Activated naive CD4-positive, alpha-beta T cell treated with Interleukin-2 at 50 U/mL for 16 hours (primary cell): Measurements from ENCODE around the gene PGRMC2.
"Not testable (repeated sequence)": the region's sequence is repeated elsewhere in the genome, so short reads cannot be mapped to it uniquely, and the experiment has no call there.

Experiments used
- DNase-seq: peaks from one replicate; pipeline ENCODE4 v3.0.0-alpha.2; 2020

The PGRMC2 gene

DNA sequence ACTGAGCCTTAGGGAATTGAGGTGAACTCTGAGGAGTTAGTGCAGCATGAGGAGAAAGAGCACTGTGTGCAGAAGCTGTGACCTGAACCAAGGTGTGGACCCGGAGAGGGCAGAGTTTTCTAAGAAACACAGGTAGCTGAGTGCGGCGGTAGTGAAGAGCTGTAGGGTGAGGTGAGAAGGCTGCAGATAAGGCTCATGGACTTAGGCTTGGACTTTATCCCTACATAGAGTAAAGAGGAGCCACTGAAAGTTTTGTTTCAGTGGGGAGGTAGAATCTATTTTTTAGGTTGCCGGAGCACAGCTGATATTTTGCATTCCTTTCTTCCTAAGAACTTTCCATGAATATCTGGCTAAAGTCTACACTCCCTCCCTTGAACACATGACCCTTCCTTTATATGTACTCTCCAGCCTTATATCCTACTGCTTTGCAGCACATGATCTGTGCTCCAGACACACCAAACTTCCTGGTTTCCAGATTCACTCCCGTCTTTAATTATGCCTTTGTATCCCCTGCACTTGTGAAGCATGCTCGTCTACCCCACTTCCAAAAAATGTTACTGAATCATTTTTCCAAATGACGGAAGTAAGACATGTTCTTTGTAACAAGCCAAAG is 10.6 kb upstream of the PGRMC2 start:
- DNase-seq, result no peak

DNA sequence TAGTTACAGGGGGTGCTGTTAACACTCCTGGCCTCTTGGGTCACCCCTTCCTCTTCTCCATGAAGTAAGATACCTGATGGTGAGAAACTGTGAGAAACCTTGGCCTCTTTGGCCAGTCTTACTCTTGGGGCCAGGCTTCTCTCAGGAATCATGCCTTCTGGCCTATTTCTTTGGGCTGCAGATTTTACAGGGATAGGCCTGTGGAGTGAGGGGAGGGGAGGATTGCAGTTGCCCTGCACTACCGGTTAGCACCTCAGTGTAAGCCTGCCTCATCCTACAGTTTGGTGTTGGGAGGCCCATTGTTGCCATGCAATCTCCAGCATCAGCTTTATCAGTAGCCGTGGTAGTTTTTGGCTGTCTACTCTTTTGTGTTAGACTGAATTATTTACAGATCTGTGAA is 7.6 kb upstream of the PGRMC2 start:
- no peak for DNase-seq

DNA sequence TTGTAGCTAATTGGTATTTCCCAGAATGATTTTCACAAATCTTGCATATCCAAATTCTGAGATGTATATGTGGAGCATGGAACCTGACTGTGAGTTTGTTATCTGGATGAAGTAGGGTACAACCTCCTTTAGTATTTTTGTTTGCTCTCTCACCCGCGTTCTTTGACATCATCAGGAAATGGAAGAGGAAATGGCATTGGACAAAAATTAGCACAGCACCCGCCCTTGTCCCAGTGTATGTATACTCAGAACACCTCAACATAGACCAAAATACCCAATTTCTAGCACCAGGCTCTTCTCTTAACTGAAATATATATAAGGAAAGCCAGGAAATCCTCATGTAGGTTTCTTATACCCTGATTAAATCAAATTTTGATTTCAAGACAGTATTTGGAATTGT is 6.9 kb upstream of the PGRMC2 start:
- DNase-seq, result no peak

DNA sequence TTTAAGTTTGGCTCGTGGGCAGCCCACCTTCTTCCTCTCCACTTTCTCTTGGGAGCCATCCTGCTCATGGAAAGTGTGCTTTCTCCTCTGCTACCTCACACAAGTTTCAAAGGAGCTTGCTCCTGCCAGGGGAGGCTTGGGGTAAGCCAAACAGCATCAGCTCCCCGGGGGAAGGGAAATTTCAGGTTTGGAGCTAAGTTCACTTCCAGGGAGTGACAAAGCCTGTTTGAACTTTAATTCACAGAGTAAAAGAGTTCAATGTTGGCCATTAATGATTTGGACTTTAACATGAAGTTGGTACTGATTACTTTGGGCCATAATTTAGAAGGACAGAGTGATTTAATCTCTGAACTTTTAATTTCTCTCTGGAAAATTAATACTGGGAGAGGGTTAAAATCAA is 4.7 kb upstream of the PGRMC2 start:
- no peak for DNase-seq

DNA sequence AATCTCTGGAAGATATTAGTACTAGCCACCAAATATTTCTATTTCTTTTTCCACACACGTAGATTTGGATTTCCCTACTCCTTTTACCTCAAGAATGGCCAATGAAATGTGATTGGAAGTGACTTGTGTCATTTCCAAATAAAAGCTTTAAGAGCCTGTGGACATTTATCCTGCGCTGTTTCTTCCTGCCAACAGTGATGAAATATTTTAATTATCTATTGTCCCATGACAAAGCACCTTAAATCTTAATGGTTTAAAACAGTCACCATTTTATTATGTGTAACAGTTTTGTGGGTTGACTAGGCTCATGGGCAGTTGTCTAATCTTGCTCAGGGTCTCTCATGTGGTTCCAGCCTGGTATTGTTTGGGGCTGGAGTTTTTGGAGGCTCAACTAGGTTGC is 3.5 kb upstream of the PGRMC2 start:
- no peak for DNase-seq

DNA sequence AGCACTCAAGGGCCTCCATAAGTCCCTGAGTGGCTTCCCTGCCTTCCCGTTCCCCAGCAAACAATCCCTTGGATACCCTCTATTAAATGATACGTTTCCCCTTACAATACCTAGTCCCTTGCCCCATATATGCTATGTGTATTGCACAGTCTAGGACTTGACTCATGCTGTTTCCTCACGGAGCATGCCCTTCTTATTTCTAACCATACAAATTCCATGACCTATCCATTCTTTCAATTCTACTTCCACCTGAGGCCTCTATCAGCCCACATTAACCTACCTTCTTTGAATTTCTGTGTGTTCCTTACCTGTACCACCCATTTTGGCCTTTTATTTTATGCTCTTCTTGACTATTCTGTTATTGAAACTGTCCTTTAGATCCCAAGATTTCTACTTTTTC is 2.9 kb upstream of the PGRMC2 start:
- DNase-seq, result no peak

DNA sequence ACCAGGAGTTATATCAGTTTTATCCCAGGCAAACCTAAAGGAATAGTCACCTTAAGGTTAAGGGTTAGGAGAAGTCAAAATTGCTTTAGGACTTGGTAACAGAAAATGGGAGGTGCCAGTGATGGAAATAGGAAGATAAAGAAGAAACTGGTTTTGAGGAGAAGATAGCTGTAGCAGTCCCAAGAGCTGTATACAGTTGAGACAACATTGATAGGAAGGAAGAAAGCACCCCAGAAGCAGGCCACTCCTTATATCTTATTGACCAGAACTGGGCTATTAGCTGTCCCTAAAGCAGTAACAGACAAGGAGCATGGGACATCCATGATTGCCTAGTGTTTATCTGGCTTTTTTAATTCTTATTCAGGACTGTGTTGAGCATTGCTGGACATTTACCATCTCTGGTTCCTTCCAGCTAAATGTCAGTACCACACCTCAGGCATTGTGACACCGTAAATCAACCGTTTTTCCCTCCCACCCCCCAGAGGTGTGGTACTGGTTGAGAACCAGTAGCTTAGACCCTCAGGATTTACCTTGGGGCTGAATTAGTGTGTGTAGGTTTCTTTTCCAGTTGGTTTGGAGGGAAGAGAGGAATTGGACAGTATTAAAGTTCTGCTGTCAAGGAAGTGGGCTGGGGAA is 2.0 kb upstream of the PGRMC2 start:
- no peak for DNase-seq

DNA sequence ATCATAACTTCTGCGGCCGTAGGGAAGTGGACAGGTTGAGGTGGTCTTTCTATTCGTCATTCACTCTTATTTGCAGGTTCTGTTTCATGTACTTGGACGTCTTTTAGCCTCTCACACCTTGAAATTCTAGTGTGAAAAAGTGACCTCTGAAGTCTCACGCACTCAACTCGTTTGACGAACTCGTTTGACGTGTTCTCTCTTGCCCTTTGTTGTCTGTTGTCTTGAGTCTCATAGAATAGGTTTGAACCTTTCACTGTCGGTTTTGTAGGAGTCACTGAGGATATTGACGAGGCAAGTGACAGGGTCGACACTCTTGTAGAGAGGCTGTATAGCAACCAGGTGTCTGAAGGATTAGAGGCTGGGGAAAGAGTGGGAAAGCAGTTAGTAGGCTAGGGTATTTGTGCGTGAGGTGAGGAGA is 1.1 kb upstream of the PGRMC2 start:
- DNase-seq, result no peak

DNA sequence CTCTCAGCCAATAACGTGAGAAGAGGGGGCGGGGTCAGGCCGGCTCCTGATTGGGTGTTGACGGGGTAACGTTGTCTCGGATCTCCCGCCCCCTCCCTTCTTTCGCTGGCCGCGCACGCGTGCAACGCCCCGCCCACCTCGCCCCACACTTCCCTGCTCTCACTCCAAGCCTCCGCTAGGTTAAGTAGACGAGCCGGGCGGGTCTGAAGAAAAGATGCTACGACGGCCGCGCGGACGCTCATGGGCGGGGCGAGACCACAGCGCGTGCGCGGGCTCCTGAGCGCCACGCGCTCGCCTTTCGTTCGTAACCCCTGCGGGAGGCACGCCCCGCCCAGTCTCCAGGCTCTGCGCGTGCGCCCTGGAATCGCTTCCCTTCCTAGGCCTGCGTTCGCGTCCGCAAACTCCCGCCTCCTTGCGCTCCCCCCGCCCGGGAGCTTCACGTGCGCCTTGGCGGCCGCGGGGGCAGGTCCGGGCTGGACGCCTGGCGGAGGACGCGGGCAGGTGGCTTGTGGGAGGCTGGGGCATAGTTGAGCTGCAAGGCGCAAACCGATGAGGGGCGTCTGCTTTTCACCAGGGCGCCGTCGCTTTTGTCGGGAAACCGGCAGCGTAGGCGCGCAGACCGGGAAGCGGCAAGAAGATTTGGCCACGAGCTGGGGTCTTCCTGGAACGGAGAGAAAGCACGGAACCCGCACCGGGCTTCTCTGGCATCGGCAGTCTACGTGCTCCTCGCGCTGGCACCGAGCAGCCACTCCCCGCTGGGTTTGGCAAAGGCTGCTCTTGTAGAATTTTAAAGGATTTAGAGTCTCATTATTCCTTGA is 467 bp upstream of the PGRMC2 start:
- peak; percentile 99 for DNase-seq

DNA sequence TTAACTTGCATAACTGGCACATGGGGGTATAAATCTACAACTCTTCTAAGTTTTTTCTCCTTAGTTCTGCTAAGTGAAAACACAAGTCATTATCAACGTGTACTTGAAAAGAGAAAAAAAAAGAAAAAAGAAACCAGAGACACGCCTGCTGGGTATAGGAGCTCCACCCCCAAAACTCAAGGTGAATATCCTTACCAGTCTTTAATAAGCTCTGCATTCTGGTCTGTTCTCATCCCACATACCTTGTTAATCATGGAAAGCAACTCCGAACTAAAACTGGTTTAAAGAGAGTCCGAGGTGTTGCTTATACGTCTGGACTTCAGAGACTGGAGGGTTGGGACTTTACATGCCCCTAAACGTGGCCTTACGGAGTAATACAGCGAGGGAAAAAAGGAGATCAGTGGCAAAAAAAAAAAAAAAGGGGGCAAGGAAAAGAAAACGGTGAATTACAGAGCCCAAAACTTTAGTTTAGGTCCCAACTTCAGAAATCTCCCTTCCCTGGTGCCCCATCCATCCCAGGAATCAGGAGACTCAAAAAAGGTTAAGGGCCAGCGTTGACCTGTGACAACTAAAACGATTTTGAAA is 1.0 kb downstream of the PGRMC2 start:
- DNase-seq, result peak; percentile 28

DNA sequence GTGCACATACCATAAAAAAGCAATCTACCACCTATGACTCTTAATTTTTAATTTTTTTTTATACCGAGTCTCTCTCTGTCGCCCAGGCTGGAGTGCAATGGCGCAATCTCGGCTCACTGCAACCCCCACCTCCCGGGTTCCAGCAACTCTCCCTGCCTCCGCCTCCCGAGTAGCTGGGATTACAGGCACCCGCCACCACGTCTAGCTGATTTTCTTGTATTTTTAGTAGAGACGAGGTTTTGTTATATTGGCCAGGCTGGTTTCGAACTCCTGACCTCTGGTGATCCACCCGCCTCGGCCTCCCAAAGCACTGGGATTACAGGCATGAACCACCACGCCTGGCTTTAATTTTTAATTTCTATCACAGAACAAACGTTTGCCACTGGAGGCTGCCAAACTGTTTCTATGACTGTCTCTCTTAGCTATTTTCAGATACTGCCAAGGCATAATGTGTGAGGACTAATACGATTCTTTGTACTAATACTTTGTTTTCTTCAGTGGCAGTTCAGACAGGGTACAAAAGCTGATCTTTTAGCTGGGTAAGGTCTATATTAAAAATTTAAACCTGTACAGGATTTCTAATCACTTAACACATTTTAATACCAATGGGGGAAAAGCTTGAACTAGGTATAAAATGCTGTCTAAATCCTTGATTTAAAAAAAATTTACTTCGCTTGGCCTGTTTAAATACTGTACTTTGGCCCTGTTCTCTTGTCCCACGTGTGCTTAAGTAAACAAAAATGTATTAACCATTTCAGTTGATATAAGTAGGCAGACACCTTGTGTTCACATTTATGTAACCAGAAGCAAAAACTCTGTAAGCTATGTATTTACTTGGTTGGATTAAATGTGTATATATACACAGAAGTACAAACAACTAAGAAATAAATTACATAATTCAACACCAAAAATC is 2.3 kb downstream of the PGRMC2 start:
- DNase-seq, result no peak

DNA sequence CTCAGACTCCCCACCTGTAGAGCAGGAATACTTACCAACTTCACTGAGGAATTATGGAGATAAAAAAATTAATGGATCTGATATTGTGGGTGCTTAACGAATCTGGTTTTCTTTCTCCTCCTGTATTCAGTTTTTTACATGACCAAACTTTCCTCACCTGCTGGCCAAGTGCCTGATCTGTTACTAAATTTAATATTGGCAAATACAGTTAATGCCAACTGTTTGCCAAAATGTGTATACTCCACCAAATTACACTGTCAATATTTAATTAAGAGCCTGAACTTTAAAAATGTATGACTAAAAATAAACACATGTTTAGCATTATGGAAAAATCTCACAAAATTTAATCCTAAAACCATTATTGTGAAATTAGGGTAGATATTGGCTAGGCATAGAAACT is 3.3 kb downstream of the PGRMC2 start:
- no peak for DNase-seq

DNA sequence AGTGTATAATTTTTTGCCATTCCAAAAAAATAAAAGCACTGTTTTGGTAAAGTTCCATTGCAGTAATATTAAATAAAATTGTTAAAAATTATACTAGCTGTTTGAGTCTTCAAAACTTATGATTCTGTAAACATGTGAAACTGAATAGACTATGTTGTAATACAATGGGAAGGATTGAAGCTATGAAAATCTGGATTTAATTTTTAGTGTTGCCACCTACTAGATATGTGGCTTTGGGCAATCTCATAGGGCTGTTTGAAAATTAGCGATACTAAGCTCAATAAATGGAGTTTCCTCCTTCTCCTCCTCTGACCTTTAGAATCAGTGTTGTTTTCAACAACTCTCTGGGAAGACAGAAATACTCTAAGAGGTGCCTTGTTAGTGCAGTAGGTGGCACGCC is 4.5 kb downstream of the PGRMC2 start:
- DNase-seq, result no peak

DNA sequence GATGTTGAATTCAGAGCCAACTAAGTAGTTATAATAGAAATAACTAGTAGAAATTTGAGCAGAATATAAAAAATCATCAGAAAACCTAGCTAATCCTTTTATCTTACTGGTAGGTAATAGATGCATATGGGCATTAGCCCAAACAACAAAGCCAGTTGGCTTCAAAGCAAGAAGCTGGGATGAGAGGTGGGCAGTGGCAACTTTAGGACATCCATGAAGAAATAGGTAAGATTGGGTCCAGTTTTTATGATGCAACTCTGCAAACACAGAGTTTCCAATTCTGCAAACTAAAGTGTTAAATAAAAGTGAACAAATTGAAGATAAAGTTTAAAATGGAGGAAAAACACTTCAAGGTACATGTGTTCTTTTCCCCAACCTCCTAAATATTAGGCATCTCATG is 5.1 kb downstream of the PGRMC2 start:
- no peak for DNase-seq

DNA sequence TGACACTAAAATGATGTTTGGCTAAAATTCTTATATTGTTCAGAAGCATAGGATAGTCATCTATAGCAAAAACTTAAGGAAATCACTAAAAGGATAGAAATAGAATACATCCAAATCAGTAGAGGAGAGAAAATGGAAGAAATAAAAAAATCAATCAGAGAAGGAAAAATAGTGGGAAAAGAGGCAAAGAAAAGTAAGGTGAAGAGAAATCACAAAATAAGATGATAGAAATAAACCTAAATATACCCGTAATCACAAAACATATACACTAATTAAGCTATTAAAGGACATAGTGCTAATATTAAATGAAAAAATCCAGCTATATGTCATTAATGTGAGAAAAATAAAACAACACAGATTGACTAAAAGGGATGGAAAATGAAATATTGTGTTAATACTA is 6.3 kb downstream of the PGRMC2 start:
- DNase-seq, result no peak

DNA sequence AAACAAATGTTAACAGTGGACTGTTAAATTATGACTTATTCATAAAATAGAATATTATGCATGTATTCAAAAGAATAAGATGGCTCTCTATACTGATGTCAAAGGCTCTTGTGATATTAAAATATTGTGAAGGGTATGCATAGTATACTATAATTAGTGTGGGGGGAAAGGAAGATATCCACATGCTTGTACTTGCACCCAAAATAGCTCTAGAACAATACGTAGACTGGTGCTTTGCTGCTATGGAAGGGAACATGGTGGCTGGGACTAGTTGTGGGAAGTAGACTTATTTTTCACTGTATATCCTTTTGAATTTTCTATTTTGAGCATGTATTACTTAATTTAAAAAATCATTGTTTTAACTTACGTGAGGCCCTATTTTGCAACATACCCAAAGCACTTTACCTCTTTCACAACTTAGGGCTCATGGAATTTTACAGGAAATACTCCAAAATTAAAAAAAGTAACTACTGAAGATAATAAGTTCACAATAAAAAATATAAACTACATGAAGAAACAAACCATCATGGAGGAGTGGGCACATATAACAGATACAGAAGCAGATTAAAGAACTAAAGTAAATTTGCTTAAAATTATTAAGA is 7.9 kb downstream of the PGRMC2 start:
- no peak for DNase-seq

DNA sequence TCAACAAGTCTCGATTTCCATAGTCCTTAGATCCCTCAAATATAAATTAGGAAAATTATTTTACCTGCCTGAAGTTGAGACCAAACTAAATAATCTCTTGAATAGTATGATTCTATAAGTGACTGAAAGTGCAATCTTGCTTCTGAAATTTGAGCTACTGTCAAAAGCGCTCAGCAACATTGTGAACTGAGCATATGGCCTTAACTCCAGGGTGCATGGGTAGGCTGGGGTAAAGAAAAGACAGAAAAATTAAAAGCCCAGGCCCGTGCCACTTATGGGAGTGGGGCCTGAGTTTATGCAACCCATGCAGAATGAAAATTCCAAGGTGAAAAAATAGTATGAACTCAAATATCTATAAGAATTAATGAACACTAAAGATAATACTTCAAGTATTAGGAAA is 9.8 kb downstream of the PGRMC2 start:
- DNase-seq, result no peak

DNA sequence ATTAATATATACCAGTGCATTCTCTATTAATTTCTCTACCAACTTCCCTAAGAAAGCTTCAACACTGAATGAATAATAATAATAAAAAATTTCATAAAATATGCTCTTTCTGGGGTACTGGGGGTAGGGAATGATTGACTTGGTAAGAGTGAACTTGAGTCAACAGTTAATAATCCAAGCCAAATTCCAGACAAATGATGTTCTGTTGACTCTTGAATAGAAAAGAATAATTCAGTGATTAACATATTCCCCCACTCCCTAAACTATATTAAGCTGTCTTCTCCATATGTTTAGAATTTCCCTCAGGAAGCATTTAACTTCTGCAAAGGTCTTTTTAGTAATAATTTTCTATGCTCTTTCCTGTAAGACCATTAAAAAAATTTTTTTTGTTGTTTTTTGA is 12.3 kb downstream of the PGRMC2 start:
- no peak for DNase-seq

DNA sequence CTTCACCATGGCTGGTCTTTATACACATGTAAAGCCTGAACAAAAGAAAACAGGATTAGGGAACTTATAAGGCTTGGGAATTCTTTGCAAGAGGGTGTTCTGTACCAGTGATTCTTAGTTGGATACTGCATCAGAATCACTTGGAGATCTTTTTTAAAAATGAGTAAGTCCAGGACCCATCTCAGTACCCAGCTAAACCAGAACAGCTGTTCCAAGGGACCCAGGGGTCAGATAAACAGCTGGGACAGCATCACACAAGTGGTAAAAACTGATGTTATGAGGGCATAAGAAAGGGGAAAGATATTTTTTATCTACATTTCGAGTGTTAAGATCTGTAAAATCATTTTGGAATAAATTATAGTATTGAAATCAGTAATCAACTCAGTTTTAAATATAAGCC is 16.1 kb downstream of the PGRMC2 start:
- no peak for DNase-seq

DNA sequence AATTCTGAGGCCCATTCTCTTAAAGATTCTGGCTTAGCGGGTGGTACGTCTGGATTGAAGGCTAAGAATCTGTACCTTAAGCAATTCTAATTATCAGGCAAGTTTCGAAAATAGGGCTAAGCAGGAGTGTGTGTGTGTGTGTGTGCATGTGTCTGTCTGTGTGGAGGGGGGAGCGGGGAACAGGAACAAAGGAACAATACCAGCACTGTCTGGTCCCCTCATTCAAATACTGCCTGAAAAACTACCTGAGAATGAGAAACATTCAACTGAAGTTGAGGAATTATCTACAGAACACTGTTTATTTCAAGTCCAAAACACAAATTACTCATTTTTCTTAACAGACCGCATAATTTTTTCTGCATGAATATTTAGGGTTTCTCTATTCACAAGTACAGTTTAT is 18.6 kb downstream of the PGRMC2 start:
- DNase-seq, result no peak

DNA sequence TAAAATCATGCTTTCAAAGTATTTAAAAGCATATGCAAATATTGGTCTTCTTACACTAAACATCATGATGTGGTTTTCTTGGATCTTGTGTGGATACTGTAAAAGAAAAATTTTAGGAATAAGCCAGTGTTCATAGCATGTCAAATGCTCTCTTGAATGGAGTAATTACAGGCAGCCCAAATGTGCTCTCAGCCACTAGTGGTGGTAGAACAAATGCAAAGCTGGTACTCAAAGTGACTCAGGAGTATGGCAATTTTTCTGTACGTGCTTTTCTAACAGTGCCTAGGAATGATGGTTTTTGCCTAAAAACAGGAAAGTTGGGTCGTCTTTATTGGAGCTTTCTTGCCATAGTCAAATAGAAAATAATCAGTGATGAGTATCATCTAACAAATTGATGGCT is 19.9 kb downstream of the PGRMC2 start:
- DNase-seq, result no peak

DNA sequence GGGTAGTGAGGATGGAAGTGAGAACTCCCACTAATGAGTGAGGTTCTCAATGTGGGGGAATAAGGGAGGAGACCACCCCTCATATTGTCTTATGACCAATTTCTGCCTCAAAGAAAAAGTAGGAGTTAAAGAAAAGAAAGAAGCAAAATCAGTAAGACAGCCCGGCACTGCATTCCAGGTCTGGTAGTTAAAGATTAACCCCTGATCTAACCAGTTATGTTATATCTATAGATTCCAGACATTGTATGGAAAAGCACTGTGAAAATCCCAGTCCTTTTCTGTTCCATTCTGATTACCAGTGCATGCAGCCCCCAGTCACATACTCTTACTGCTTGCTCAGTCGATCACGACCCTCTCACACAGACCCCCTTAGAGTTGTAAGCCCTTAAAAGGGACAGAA is 20.4 kb downstream of the PGRMC2 start:
- not testable (repeated sequence) for DNase-seq
